NOMO-1 (cell line): ENCODE data around the gene DPP9.
A peak's percentile ranks its signal among the peaks of the same experiment; 100 is the strongest.
"Not testable (repeated sequence)": the region's sequence is repeated elsewhere in the genome, so short reads cannot be mapped to it uniquely, and the experiment has no call there.

Experiments used
- DNase-seq, 2 experiments: peaks; one replicate each; lab custom pipeline; 2025; ENCODE audit not compliant: unreplicated experiment in 2 of 2; lab: John Stamatoyannopoulos, UW

The DPP9 gene

GRCh38 chr19:4691373-4691772 is 32.3 kb downstream of the DPP9 start:
- DNase-seq, result no peak

GRCh38 chr19:4690361-4690760 is 33.3 kb downstream of the DPP9 start:
- DNase-seq, result no peak

GRCh38 chr19:4689403-4689802 is 34.2 kb downstream of the DPP9 start:
- DNase-seq, result no peak

- no peak for DNase-seq
Observed at GRCh38 chr19:4688587-4688986, 35.1 kb downstream of the DPP9 start.

GRCh38 chr19:4687396-4687795 is 36.2 kb downstream of the DPP9 start:
- DNase-seq, result no peak

- DNase-seq, result no peak
Observed at GRCh38 chr19:4686700-4687099, 36.9 kb downstream of the DPP9 start.

- DNase-seq, result no peak
Observed at GRCh38 chr19:4684312-4685095, 39.1 kb downstream of the DPP9 start.

- DNase-seq, result no peak
Observed at GRCh38 chr19:4682417-4683200, 41.0 kb downstream of the DPP9 start.

- not testable (repeated sequence) for DNase-seq
Observed at GRCh38 chr19:4680021-4680420, 43.6 kb downstream of the DPP9 start.

GRCh38 chr19:4678881-4679790 is 44.5 kb downstream of the DPP9 start:
- DNase-seq, result no peak

- DNase-seq, result no peak
Observed at GRCh38 chr19:4676955-4677731, 46.5 kb downstream of the DPP9 start.

GRCh38 chr19:4675346-4675745 is 48.3 kb downstream of the DPP9 start:
- DNase-seq, result no peak

- no peak for DNase-seq
Observed at GRCh38 chr19:4673726-4674125, 49.9 kb downstream of the DPP9 start.

GRCh38 chr19:4673216-4673615 is 50.4 kb downstream of the DPP9 start:
- no peak for DNase-seq

GRCh38 chr19:4671185-4671851 is 52.3 kb downstream of the DPP9 start:
- DNase-seq, result no peak

GRCh38 chr19:4669723-4670480 is 53.7 kb downstream of the DPP9 start, which contains the start of gene MYDGF:
MYDGF (minus strand) TSS chr19:4670342; CDS start chr19:4670334, 8 bp downstream.
- peak; percentile 86 for DNase-seq

- DNase-seq, result no peak
Observed at GRCh38 chr19:4664642-4665041, 59.0 kb downstream of the DPP9 start.

- no peak for DNase-seq
Observed at GRCh38 chr19:4662812-4663211, 60.8 kb downstream of the DPP9 start.
